IMR-90 (cell line): Measurements from ENCODE around the gene PLXND1. TPM values are rescaled to one million over a fixed set of nuclear protein-coding genes. Genes with fewer than 3 reads are reported as not detected.

Experiments used
- ATAC-seq: fragments of 200-7000 bp; cut with Tn5 transposase; 2 replicates; pipeline ENCODE4 v1.9.1; 2020; ENCODE audit warnings: low read depth, mild to moderate bottlenecking, moderate library complexity
- BruUV-seq: library from RNA; stranded (reverse); fragments of 400-500 nt; replicated peaks from 2 replicates; lab custom pipeline; 2021; lab: Mats Ljungman, UMichigan
- CTCF ChIA-PET: fragments of 300-600 bp; formaldehyde crosslinking; extraction: SDS; loops from one replicate; lab custom pipeline; 2021; ENCODE audit warnings: antibody characterized with exemption; lab: Yijun Ruan, JAX
- POLR2A ChIA-PET: fragments of 300-600 bp; sonication (Branson Sonifier 250); formaldehyde crosslinking; loops from one replicate; lab custom pipeline; 2022; ENCODE audit warnings: antibody characterized with exemption; ENCODE audit not compliant: unreplicated experiment; lab: Charles Lee
- DNase-seq: peaks from one replicate; pipeline ENCODE4 v3.0.0; 2013
- H2AFZ ChIP-seq: replicated peaks from 2 replicates; pipeline ENCODE3; 2013; ENCODE audit warnings: low read length, mild to moderate bottlenecking; ENCODE audit not compliant: poor library complexity
- H2AK5ac ChIP-seq: 2 replicates; pipeline ENCODE4 v1.6.1; 2013; ENCODE audit warnings: low read depth, low read length, inconsistent platforms
- H2AK9ac ChIP-seq: replicated peaks from 2 replicates; pipeline ENCODE3; 2013; ENCODE audit warnings: mild to moderate bottlenecking, low read depth, low read length, moderate library complexity; ENCODE audit not compliant: poor library complexity
- H2BK120ac ChIP-seq: 2 replicates; pipeline ENCODE4 v1.6.1; 2013; ENCODE audit warnings: low read depth, low read length, inconsistent platforms
- H2BK15ac ChIP-seq: 3 replicates; pipeline ENCODE4 v1.6.1; 2013; ENCODE audit warnings: low read depth, low read length, inconsistent platforms
- H2BK20ac ChIP-seq: 2 replicates; pipeline ENCODE4 v1.6.1; 2013; ENCODE audit warnings: low read depth, mild to moderate bottlenecking, inconsistent platforms, low read length, moderate library complexity
- H2BK5ac ChIP-seq: 2 replicates; pipeline ENCODE4 v1.6.1; 2013; ENCODE audit warnings: mild to moderate bottlenecking, low read depth, low read length, inconsistent platforms; ENCODE audit not compliant: poor library complexity, severe bottlenecking
- H3K14ac ChIP-seq: replicated peaks from 2 replicates; pipeline ENCODE4 v1.6.1; 2013; ENCODE audit warnings: low read depth, low read length, inconsistent platforms
- H3K18ac ChIP-seq: 2 replicates; pipeline ENCODE4 v1.6.1; 2013; ENCODE audit warnings: low read depth, low read length, control low read depth
- H3K23ac ChIP-seq: 2 replicates; pipeline ENCODE4 v1.6.1; 2013; ENCODE audit warnings: low read depth, low read length, inconsistent platforms
- H3K27ac ChIP-seq: 2 replicates; pipeline ENCODE4 v1.5.1; 2013; ENCODE audit warnings: mild to moderate bottlenecking, control low read depth, low read length; ENCODE audit not compliant: insufficient read depth
- H3K27me3 ChIP-seq: 2 replicates; pipeline ENCODE4 v1.6.1; 2013; ENCODE audit warnings: low read length; ENCODE audit not compliant: control insufficient read depth, insufficient read depth
- H3K36me3 ChIP-seq: 2 replicates; pipeline ENCODE4 v1.6.1; 2013; ENCODE audit warnings: low read length, mixed read lengths; ENCODE audit not compliant: control insufficient read depth, insufficient read depth
- H3K4ac ChIP-seq: 2 replicates; pipeline ENCODE4 v1.6.1; 2013; ENCODE audit warnings: low read depth, low read length, inconsistent platforms
- H3K4me1 ChIP-seq: 2 replicates; pipeline ENCODE4 v1.6.1; 2013; ENCODE audit warnings: low read length, mixed read lengths; ENCODE audit not compliant: control insufficient read depth, insufficient read depth
- H3K4me2 ChIP-seq: 2 replicates; pipeline ENCODE4 v1.6.1; 2013; ENCODE audit warnings: low read depth, mild to moderate bottlenecking, control low read depth, low read length, moderate library complexity
- H3K4me3 ChIP-seq: 2 replicates; pipeline ENCODE4 v1.5.1; 2013; ENCODE audit warnings: low read depth, mild to moderate bottlenecking, control low read depth, low read length, moderate library complexity; ENCODE audit not compliant: insufficient read depth
- H3K56ac ChIP-seq: 2 replicates; pipeline ENCODE4 v1.6.1; 2013; ENCODE audit warnings: low read length, inconsistent platforms; ENCODE audit not compliant: insufficient read depth; ENCODE audit errors: extremely low read depth
- H3K79me1 ChIP-seq, 2 experiments: 2 replicates each; pipeline ENCODE4 v1.6.1; 2013; ENCODE audit warnings: low read length in 2 of 2, inconsistent platforms in 1 of 2, low read depth in 1 of 2
- H3K9ac ChIP-seq: 2 replicates; pipeline ENCODE4 v1.6.1; 2013; ENCODE audit warnings: low read depth, low read length, control low read depth
- H3K9me1 ChIP-seq: 2 replicates; pipeline ENCODE4 v1.6.1; 2013; ENCODE audit warnings: low read length, inconsistent platforms; ENCODE audit not compliant: insufficient read depth
- H3K9me3 ChIP-seq: 2 replicates; pipeline ENCODE4 v1.6.1; 2013; ENCODE audit warnings: low read length; ENCODE audit not compliant: control insufficient read depth, insufficient read depth
- H4K20me1 ChIP-seq: 2 replicates; pipeline ENCODE4 v1.6.1; 2013; ENCODE audit warnings: low read length, inconsistent platforms; ENCODE audit not compliant: insufficient read depth
- H4K5ac ChIP-seq: 2 replicates; pipeline ENCODE4 v1.6.1; 2013; ENCODE audit warnings: mild to moderate bottlenecking, low read depth, low read length, control low read depth
- H4K8ac ChIP-seq, 2 experiments: 2 replicates each; pipeline ENCODE4 v1.6.1; 2013; ENCODE audit warnings: low read depth in 2 of 2, low read length in 2 of 2, control low read depth in 1 of 2, inconsistent platforms in 1 of 2
- H4K91ac ChIP-seq: 2 replicates; pipeline ENCODE4 v1.6.1; 2013; ENCODE audit warnings: low read depth, low read length, inconsistent platforms; ENCODE audit not compliant: insufficient read depth
- BHLHE40 ChIP-seq: fragments of 150-350 bp; IDR thresholded peaks from 2 replicates; pipeline ENCODE4 v1.6.1; 2016; ENCODE audit warnings: mild to moderate bottlenecking, low read depth, low read length
- CHD1 ChIP-seq: IDR thresholded peaks from 2 replicates; pipeline ENCODE4 v1.6.1; 2012; ENCODE audit warnings: low read depth, low read length, improper control_type of control experiment
- CTCF ChIP-seq: conservative IDR thresholded peaks from 2 replicates; pipeline ENCODE4 v1.5.1; 2012; ENCODE audit warnings: mild to moderate bottlenecking, low read depth, low read length, improper control_type of control experiment
- MXI1 ChIP-seq: IDR thresholded peaks from 2 replicates; pipeline ENCODE4 v1.6.1; 2012; ENCODE audit warnings: low read depth, mild to moderate bottlenecking, low read length, moderate library complexity, borderline replicate concordance
- RAD21 ChIP-seq: IDR thresholded peaks from 2 replicates; pipeline ENCODE4 v1.6.1; 2012; ENCODE audit warnings: low read length, improper control_type of control experiment
- SMC3 ChIP-seq: fragments of 150-350 bp; IDR thresholded peaks from 2 replicates; pipeline ENCODE4 v1.6.1; 2016; ENCODE audit warnings: low read depth, mild to moderate bottlenecking, antibody characterized with exemption, low read length, moderate library complexity
- USF2 ChIP-seq: fragments of 150-350 bp; IDR thresholded peaks from 2 replicates; pipeline ENCODE4 v1.6.1; 2017; ENCODE audit warnings: mild to moderate bottlenecking, antibody characterized with exemption, low read length, low read depth
- WGBS, 2 experiments: methylation state at CpG; one replicate each; pipeline versions ENCODE4 v1.1.5 to v1.1.7; 2013; ENCODE audit warnings: missing lambda C conversion rate in 2 of 2; ENCODE audit not compliant: insufficient read length in 1 of 2; ENCODE audit errors: extremely low coverage in 2 of 2; 5-methylcytosine and 5-hydroxymethylcytosine counted together
- dilution Hi-C: fragments of 300-500 bp; cut with HindIII; formaldehyde crosslinking; loops from one replicate; pipeline ENCODE4 v1.14.3; 2018; ENCODE audit warnings: low sequenced_read_pairs; ENCODE audit not compliant: unreplicated experiment
- in situ Hi-C: fragments of 300-500 bp; cut with MboI; formaldehyde crosslinking; loops from 3 replicates; pipeline ENCODE4 v1.14.3; 2019; ENCODE audit warnings: low sequenced_read_pairs, inconsistent platforms, mixed read lengths
- intact Hi-C: fragments of 100-400 bp; cut with micrococcal nuclease; formaldehyde crosslinking; loops from 2 replicates; pipeline ENCODE4 v1.10.0; 2022
- polyA plus RNA-seq, 3 experiments: library from polyadenylated mRNA; depleted of rRNA; stranded (reverse); fragments of >200 nt; gene quantifications; 2 replicates each; pipeline ENCODE4 v1.2.3, GENCODE V29; 2012; ENCODE audit warnings: low replicate concordance in 1 of 3
- total RNA-seq: library from RNA; depleted of rRNA; stranded (reverse); fragments of >200 nt; gene quantifications from 2 replicates; pipeline ENCODE4 v1.2.3, GENCODE V29; 2012

PLXND1 gene
- total and polyA plus RNA-seq, 2 of the 4 experiments (the other 2 are of a cell fraction), result 19.2 to 67.1 TPM

GRCh38 chr3:129573493-129573892 lies 33.0 kb downstream of the PLXND1 start:
- no peak overlapping the region for H3K27ac ChIP-seq
- H3K4me1 ChIP-seq, result peaks cover 4% of the 10 kb centered on the region; the same call in 1 of the 2 replicates
- POLR2A ChIA-PET, result no interaction called here
- H3K36me3 ChIP-seq, result peaks cover 42% of the 10 kb centered on the region
- H4K20me1 ChIP-seq, result no peaks in the 10 kb centered on the region
- no peak overlapping the region for H3K4me3 ChIP-seq
- no peak overlapping the region for H2AFZ ChIP-seq
- no peaks in the 10 kb centered on the region for H3K27me3 ChIP-seq
- no peak overlapping the region for H3K18ac ChIP-seq
- no TSS peak for BruUV-seq
- WGBS, 2 experiments, result 100% methylated on average over 8 of the region's 14 CpGs; no CpG with 5 or more reads in 1 of the 2 experiments
- H3K9me3 ChIP-seq, result no peaks in the 10 kb centered on the region
- H3K9me1 ChIP-seq, result no peaks in the 10 kb centered on the region
- H3K14ac ChIP-seq, result no peak overlapping the region
- H2BK15ac ChIP-seq, result no peak overlapping the region
- H2BK5ac ChIP-seq, result no peak overlapping the region
- H2BK20ac ChIP-seq, result no peak overlapping the region
- H4K91ac ChIP-seq, result no peak overlapping the region
- no peak overlapping the region for H2AK9ac ChIP-seq
- H3K56ac ChIP-seq, result no peak overlapping the region
- dilution Hi-C loops, result no loop called here
- intact Hi-C loops, result no loop called here
- no peak for TF ChIP-seq SMC3
- no peak for TF ChIP-seq RAD21
- TF ChIP-seq MXI1, result no peak
- TF ChIP-seq USF2, result no peak
- TF ChIP-seq CHD1, result no peak
- no peak for TF ChIP-seq CTCF
- TF ChIP-seq BHLHE40, result no peak
- H3K4me2 ChIP-seq, result no peak overlapping the region
- H4K8ac ChIP-seq, result no peak overlapping the region
- in situ Hi-C loops, result no loop called here
- CTCF ChIA-PET, result no interaction called here
- H2BK120ac ChIP-seq, result no peak overlapping the region
- no peak overlapping the region for H2AK5ac ChIP-seq
- H3K23ac ChIP-seq, result no peak overlapping the region
- no peak overlapping the region for H3K4ac ChIP-seq
- ATAC-seq, result no peak
- no peak overlapping the region for H4K5ac ChIP-seq
- H3K79me1 ChIP-seq, result no peaks in the 10 kb centered on the region; a peak in 1 of 4 replicates
- DNase-seq, result no peak
- H3K9ac ChIP-seq, result no peak overlapping the region
